HG03521 (cell line): ENCODE data around the gene NRK.
"Not testable (repeated sequence)": the region's sequence is repeated elsewhere in the genome, so short reads cannot be mapped to it uniquely, and the experiment has no call there.

Experiments
- ATAC-seq: cut with Tn5 transposase; IDR thresholded peaks from one replicate; pipeline ENCODE4 v1.9.1; 2021; ENCODE audit warnings: mild to moderate bottlenecking, moderate library complexity; ENCODE audit not compliant: unreplicated experiment

The NRK gene

DNA sequence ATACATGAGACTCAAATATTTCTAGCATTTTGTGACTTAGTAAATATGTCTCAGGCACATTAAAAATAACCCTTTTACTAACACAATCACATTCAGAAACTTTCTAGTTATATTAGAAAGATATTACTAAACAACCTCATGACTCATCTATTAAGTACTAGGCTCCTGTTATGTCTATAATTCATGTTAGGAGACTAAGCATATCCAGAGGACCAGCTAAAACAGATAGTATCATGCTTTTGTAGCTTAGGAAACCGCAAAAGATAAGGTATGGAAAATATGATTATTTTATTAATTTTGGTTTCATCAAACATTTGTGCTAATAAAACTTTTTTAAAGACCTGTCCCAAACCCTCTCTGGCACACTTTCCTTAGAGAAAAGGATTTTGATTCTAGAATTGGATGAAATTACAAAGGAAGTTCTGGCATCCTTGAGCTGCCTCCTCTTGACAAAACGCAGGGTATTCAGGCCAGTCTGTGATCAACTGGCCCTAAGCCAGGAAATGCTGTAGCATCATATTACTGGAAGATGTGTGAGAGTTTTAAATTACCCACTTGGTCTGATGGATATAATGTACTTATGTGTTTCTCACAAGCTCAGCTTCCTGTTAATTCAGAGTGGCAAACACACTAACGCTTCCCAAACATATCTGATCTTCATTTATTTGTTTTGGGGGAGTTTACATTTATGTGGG lies 60.4 kb downstream of the NRK start:
- ATAC-seq: no peak

DNA sequence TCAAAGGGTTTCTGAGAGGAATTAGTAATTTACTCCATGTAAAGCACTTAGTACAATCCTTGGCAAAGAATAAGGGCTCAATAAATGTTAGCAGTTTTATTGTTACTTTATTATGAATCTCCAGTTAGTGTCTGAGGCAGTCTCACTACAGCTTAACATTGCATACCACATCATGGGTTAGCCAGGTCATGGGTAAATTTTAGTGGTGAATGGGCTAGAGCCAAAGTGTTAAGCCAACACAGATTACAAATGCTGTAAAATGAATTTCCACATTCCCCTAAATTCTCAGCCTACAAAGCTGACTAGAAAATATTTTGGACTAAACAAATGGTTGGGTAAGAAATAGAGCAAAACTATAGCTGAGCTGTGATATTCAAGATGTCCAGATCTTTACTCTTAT lies 72.4 kb downstream of the NRK start:
- no peak for ATAC-seq

DNA sequence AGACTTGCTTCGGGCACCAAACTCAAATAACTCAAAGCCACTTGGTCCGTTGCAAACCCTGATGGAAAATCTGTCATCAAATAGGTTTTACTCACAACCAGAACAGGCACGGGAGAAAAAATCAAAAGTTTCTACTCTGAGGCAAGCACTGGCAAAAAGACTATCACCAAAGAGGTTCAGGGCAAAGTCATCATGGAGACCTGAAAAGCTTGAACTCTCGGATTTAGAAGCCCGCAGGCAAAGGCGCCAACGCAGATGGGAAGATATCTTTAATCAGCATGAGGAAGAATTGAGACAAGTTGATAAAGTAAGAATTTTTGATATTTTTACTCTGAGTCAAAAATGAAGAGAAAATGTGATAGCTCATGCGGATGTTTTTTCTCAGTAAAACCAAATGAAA lies 87.2 kb downstream of the NRK start:
- no peak for ATAC-seq

DNA sequence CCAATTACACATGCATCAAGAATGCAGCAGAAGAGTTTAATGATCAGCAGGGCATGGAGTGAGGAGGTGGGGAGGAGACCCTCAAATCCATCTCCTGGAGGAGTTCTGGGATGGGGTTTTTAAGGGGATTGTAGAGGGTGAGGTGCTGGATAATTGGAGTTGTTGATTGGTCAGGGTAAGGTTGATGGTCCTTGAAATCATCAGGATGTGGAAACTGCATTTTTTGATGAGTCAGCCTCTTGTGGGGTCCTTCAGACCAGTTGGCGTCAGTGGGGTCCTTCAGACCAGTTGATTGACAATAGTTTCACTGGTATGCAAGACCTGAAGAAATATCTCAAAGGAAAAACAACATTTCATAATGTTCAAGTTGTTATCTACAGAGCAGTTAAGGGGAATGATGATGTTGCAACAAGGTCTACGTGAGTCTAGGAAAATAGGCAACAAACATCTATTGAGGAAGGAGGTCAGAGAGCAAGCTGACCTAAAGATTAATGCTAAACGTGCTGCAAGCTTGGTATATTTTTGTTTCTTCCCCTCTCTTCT lies 88.3 kb downstream of the NRK start:
- no peak for ATAC-seq

GRCh38 chrX:105945266-105945665 lies 122.9 kb downstream of the NRK start:
- no peak for ATAC-seq

- no peak for ATAC-seq
Measured at GRCh38 chrX:105969487-105969886, 147.1 kb downstream of the NRK start.

- no peak for ATAC-seq
Measured at GRCh38 chrX:105972690-105973386, 150.5 kb downstream of the NRK start.

DNA sequence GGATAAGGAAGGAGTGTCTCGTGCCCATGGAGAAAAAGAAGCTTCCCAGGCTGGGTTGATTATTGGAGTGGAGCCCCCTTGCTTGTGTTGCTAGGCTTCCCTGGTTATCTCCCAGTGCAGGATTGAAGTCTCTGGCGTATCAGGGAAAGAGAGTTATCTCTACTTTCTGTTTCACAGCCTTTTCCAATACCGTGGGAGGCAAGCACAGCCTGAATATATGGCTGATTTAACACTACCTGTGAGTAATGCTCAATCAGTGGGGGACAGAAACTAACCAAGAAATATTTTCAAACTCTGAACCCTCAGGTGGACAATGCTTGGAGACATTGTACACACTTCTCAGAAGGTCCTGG lies 151.0 kb downstream of the NRK start:
- ATAC-seq: no peak

GRCh38 chrX:105975382-105975781 lies 153.0 kb downstream of the NRK start:
- ATAC-seq: no peak

DNA sequence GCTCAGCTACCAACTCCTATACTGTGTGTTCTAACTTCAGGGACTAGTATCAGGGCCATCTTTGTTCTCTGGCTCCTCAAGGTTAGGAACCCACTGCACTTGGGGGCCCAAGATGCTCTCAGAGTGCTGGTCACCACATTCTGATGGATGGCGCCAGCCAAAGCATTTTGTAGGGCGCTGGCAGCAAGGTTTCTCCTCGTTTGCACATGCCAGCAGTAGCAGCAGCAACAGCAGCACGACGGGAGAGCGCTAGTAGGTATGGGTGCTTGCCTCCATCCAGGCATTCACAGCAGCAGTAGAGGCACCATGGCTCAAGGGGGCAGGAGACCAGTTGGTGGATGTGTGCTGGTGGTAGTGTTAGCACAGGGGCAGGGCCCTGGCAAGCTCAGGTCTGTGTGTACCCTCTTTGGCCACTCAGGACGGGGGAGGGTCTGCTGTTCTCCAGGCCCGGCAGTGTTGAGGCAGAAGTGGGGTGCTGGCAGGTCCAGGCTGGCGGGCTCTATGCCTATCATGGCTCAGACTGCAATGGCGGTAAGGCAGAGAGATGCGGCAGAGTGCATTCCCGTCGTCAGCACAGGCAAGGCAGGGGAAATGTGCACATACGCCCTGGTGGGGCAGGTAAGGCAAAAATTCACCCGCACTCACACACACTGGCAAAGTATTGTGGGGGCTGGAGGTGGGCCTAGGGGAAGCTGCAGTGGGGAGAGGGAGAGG lies 159.6 kb downstream of the NRK start:
- no peak for ATAC-seq

GRCh38 chrX:105988487-105988886 lies 166.1 kb downstream of the NRK start:
- ATAC-seq: not testable (repeated sequence)

DNA sequence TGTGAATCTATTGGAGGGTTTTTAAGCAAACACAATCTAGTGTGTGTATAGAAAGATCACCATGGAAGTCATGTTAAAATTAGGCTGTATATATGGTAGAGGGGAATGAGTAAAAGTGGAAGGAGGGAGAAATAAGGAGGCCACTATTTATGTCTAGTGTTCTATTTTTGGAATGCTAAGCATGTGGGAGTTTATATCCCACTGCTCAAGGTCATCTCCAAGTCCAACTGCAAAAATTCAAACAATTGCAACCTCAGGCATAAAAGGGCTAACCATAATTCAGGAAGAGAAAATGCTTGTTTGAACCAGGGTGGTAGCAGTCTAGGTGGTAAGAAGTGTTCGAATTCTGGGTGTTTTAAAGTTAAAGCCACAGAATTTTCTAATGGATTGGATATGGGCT lies 177.0 kb downstream of the NRK start:
- ATAC-seq: no peak

- no peak for ATAC-seq
Measured at GRCh38 chrX:106000203-106000602, 177.9 kb downstream of the NRK start.

DNA sequence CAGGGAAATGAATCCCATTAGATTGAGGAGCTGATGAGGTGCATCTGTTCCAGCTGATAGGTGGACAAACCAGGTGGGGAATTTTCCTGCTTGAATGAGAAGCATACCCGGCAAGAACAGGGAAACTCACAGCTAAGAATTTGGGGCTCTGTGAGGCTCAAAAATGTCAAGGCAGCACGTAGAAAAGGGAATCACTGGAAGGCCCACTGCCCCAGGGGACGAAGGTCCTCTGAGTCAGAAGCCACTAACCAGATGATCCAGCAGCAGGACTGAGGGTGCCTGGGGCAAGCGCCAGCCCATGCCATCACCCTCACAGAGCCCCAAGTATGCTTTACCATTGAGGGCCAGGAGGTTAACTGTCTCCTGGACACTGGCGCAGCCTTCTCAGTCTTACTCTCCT lies 178.3 kb downstream of the NRK start:
- ATAC-seq: not testable (repeated sequence)

DNA sequence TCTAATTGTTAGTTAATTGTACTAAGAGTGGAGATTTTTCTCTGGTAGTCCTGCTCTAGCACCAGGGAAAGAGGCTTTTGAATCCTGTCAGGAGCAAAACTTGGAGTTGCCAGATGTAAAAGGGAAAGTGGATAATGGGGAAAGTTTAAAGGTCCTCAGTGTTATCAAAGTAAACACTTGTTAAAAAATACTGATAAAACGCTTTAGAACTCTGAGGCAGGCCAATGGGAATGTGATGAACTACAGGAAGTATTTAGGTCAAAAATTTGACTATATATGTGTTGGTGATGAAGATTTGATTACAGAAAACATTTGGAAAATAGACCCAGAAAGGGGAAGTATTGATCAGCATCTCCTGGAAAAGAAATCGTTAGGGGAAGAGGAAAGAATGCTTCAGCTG lies 183.3 kb downstream of the NRK start:
- no peak for ATAC-seq

- ATAC-seq: no peak
Measured at GRCh38 chrX:106007815-106008214, 185.5 kb downstream of the NRK start.
